SK-N-SH (cell line): ENCODE results near the gene ASTN2. TPM values are rescaled to one million over a fixed set of nuclear protein-coding genes. Genes with fewer than 3 reads are reported as not detected.
"Not testable (repeated sequence)": the region's sequence is repeated elsewhere in the genome, so short reads cannot be mapped to it uniquely, and the experiment has no call there.

Experiments used
- CTCF ChIA-PET: fragments of 300-600, 350-600 bp; formaldehyde crosslinking; extraction: SDS; loops from one replicate; lab custom pipeline; 2021; lab: Yijun Ruan, JAX
- POLR2A ChIA-PET: fragments of 350-600 bp; sonication (Branson Sonifier 250); formaldehyde crosslinking; extraction: SDS; loops from one replicate; lab custom pipeline; 2020; ENCODE audit warnings: antibody characterized with exemption, inconsistent platforms; lab: Yijun Ruan, JAX
- DNase-seq: peaks from one replicate; pipeline ENCODE4 v3.0.0; 2012
- H2AFZ ChIP-seq: fragments of 200-600 bp; sonication (generic); 2 replicates; pipeline ENCODE4 v1.8.1; 2016; ENCODE audit warnings: antibody characterized with exemption, mild to moderate bottlenecking, low read depth
- H3F3A ChIP-seq: fragments of 200-600 bp; sonication (generic); replicated peaks from 2 replicates; pipeline ENCODE3; 2016; ENCODE audit warnings: antibody characterized with exemption, mild to moderate bottlenecking; ENCODE audit not compliant: insufficient read depth
- H3K27ac ChIP-seq, 2 experiments: fragments of 200-500 bp in 1 of 2; fragments of 200-600 bp in 1 of 2; sonication (Bioruptor generic) in 1 of 2; sonication (generic), shearing (Covaris generic) in 1 of 2; 2 replicates each; pipeline versions ENCODE4 v1.5.1 to v1.6.1; 2014 to 2016; ENCODE audit warnings: low read depth in 2 of 2, inconsistent platforms in 1 of 2, low read length in 1 of 2, mild to moderate bottlenecking in 1 of 2, mixed read lengths in 1 of 2
- H3K27me3 ChIP-seq: fragments of 200-600 bp; sonication (generic), shearing (Covaris generic); 2 replicates; pipeline ENCODE4 v1.6.1; 2016; ENCODE audit warnings: mixed run types; ENCODE audit not compliant: insufficient read depth
- H3K36me3 ChIP-seq, 2 experiments: fragments of 200-500 bp in 1 of 2; fragments of 200-600 bp in 1 of 2; sonication (Bioruptor generic) in 1 of 2; sonication (generic) in 1 of 2; replicated peaks in 1 of 2; 2 replicates each; pipeline versions ENCODE3 to v1.5.1; 2014 to 2016; ENCODE audit warnings: low read length in 1 of 2, mild to moderate bottlenecking in 1 of 2; ENCODE audit not compliant: insufficient read depth in 2 of 2, control insufficient read depth in 1 of 2
- H3K4me1 ChIP-seq, 2 experiments: fragments of 200-500 bp in 1 of 2; fragments of 200-600 bp in 1 of 2; sonication (Bioruptor generic) in 1 of 2; sonication (generic), shearing (Covaris generic) in 1 of 2; 2 replicates each; pipeline versions ENCODE4 v1.5.1 to v1.6.1; 2014 to 2016; ENCODE audit warnings: low read depth in 1 of 2, low read length in 1 of 2, mixed run types in 1 of 2; ENCODE audit not compliant: insufficient read depth in 2 of 2, control insufficient read depth in 1 of 2
- H3K4me2 ChIP-seq: fragments of 200-600 bp; sonication (generic), shearing (Covaris generic); 2 replicates; pipeline ENCODE4 v1.6.1; 2017; ENCODE audit warnings: mixed run types
- H3K4me3 ChIP-seq, 2 experiments: fragments of 200-500 bp in 1 of 2; fragments of 200-600 bp in 1 of 2; sonication (Bioruptor generic) in 1 of 2; sonication (generic), shearing (Covaris generic) in 1 of 2; 2 replicates each; pipeline versions ENCODE4 v1.5.1 to v1.8.1; 2014 to 2016; ENCODE audit warnings: low read depth in 2 of 2, inconsistent platforms in 1 of 2, low read length in 1 of 2, mild to moderate bottlenecking in 1 of 2, mixed read lengths in 1 of 2, moderate library complexity in 1 of 2
- H3K79me2 ChIP-seq: fragments of 200-600 bp; sonication (generic); 2 replicates; pipeline ENCODE4 v1.8.1; 2017; ENCODE audit warnings: mild to moderate bottlenecking; ENCODE audit not compliant: insufficient read depth
- H3K9ac ChIP-seq: fragments of 200-600 bp; sonication (generic); 2 replicates; pipeline ENCODE4 v1.6.1; 2017; ENCODE audit warnings: mixed run types
- H3K9me2 ChIP-seq: fragments of 200-600 bp; sonication (generic); 2 replicates; pipeline ENCODE4 v1.6.1; 2017; ENCODE audit warnings: mixed run types
- H3K9me3 ChIP-seq: fragments of 200-600 bp; sonication (generic); 2 replicates; pipeline ENCODE4 v1.6.1; 2017; ENCODE audit warnings: mixed run types, mild to moderate bottlenecking, moderate library complexity
- H4K20me1 ChIP-seq: fragments of 200-600 bp; sonication (generic); 2 replicates; pipeline ENCODE4 v1.6.1; 2017; ENCODE audit warnings: mild to moderate bottlenecking, mixed run types; ENCODE audit not compliant: insufficient read depth
- CHD2 ChIP-seq: fragments of 150-350 bp; IDR thresholded peaks from 2 replicates; pipeline ENCODE4 v1.6.1; 2018; ENCODE audit warnings: low read length; ENCODE audit not compliant: partially characterized antibody
- EP300 ChIP-seq, 2 experiments: IDR thresholded peaks; 2 replicates each; pipeline versions ENCODE4 v1.4.0 to v1.6.1; 2012; ENCODE audit warnings: borderline replicate concordance in 1 of 2, low read depth in 1 of 2, low read length in 1 of 2
- EZH2phosphoT487 ChIP-seq: fragments of 200-600 bp; sonication (generic); IDR thresholded peaks from 2 replicates; pipeline ENCODE4 v1.6.1; 2017; ENCODE audit warnings: low read depth, mixed run types, mild to moderate bottlenecking, antibody characterized with exemption, moderate library complexity, borderline replicate concordance
- FOXJ3 ChIP-seq: sonication (generic); formaldehyde crosslinking; IDR thresholded peaks from 2 replicates; pipeline ENCODE4 v1.5.1; 2020; ENCODE audit warnings: mild to moderate bottlenecking, missing genetic modification reagents
- MAX ChIP-seq: IDR thresholded peaks from 2 replicates; pipeline ENCODE4 v1.4.0; 2012; ENCODE audit warnings: low read depth
- MEF2A ChIP-seq: IDR thresholded peaks from 2 replicates; pipeline ENCODE4 v1.4.0; 2012; ENCODE audit warnings: low read depth, borderline replicate concordance
- NFIC ChIP-seq: IDR thresholded peaks from 2 replicates; pipeline ENCODE4 v1.4.0; 2012; ENCODE audit warnings: borderline replicate concordance
- PBX3 ChIP-seq: IDR thresholded peaks from 2 replicates; pipeline ENCODE4; 2012
- RCOR1 ChIP-seq: fragments of 150-350 bp; IDR thresholded peaks from 2 replicates; pipeline ENCODE4 v1.6.1; 2017; ENCODE audit warnings: antibody characterized with exemption, low read length
- USF2 ChIP-seq: fragments of 150-350 bp; IDR thresholded peaks from 2 replicates; pipeline ENCODE4 v1.6.1; 2017; ENCODE audit warnings: antibody characterized with exemption, low read length, low read depth, borderline replicate concordance
- YY1 ChIP-seq: IDR thresholded peaks from 2 replicates; pipeline ENCODE4 v1.4.0; 2012; ENCODE audit warnings: low read depth, mild to moderate bottlenecking
- WGBS: methylation state at CpG from one replicate; pipeline ENCODE4 v1.1.6; 2017; ENCODE audit warnings: low lambda C conversion rate; 5-methylcytosine and 5-hydroxymethylcytosine counted together
- polyA plus RNA-seq, 3 experiments: library from polyadenylated mRNA; depleted of rRNA; stranded (reverse); fragments of >200 nt; gene quantifications; 2 replicates each; pipeline ENCODE4 v1.2.3, GENCODE V29; 2012
- TF ChIP-seq, protein P1 (sequence below): fragments of 150-350 bp; IDR thresholded peaks from 2 replicates; pipeline ENCODE4 v1.6.1; 2016; ENCODE audit warnings: mild to moderate bottlenecking, low read depth, low read length

The ASTN2 gene
- polyA plus RNA-seq, 1 of the 3 experiments (the other 2 are of a cell fraction), result 6.6 TPM

GRCh38 chr9:116837018-116837989 lies 577.6 kb downstream of the ASTN2 start:
- TF ChIP-seq NFIC (no peak), USF2 (no peak)
- TF ChIP-seq, all 33 proteins: peak for 0
- Histone ChIP-seq H3K27me3 (no peaks in the 10 kb centered on the region), H3K4me3 (no peak overlapping the region), H3F3A (no peaks in the 10 kb centered on the region), H3K27ac (no peak overlapping the region; a peak in 1 of 4 replicates), H3K79me2 (no peaks in the 10 kb centered on the region), H3K9me3 (no peaks in the 10 kb centered on the region), H3K4me1 (no peaks in the 10 kb centered on the region), H4K20me1 (no peaks in the 10 kb centered on the region), H3K4me2 (no peak overlapping the region), H3K9me2 (no peaks in the 10 kb centered on the region), H2AFZ (no peak overlapping the region), H3K36me3 (no peaks in the 10 kb centered on the region), H3K9ac (no peak overlapping the region)
- ChIA-PET POLR2A (no interaction called here), CTCF (interaction anchor here (1.9 kb wide), 1 partner anchor 100 kb away, joined by 7 read pairs; no protein-coding TSS in a partner anchor)
- DNase-seq, result no peak
- 37% methylated on average over 5 of the region's 5 CpGs for WGBS

GRCh38 chr9:116830321-116830720 lies 584.5 kb downstream of the ASTN2 start:
- DNase-seq, POLR2A ChIA-PET, H3K9ac ChIP-seq, H3K4me2 ChIP-seq, H4K20me1 ChIP-seq, H3K4me1 ChIP-seq, H3K36me3 ChIP-seq, H2AFZ ChIP-seq, H3K9me2 ChIP-seq, H3K9me3 ChIP-seq, H3F3A ChIP-seq, CTCF ChIA-PET, H3K27me3 ChIP-seq, H3K27ac ChIP-seq, H3K79me2 ChIP-seq, H3K4me3 ChIP-seq: not testable (repeated sequence)
- 85% methylated on average over 2 of the region's 2 CpGs for WGBS

GRCh38 chr9:116821633-116822229 lies 593.1 kb downstream of the ASTN2 start:
- no peak for DNase-seq
- CTCF ChIA-PET, result interaction anchor here (1.2 to 2.7 kb wide), 2 partner anchors 19 to 85 kb away, joined by 5 to 7 read pairs; no protein-coding TSS in a partner anchor
- Histone ChIP-seq H3K4me3 (no peak overlapping the region), H4K20me1 (no peaks in the 10 kb centered on the region), H3K27ac (no peak overlapping the region; a peak in 1 of 4 replicates), H2AFZ (no peak overlapping the region), H3K4me2 (no peak overlapping the region), H3F3A (no peaks in the 10 kb centered on the region), H3K9me3 (no peaks in the 10 kb centered on the region), H3K27me3 (no peaks in the 10 kb centered on the region), H3K9ac (no peak overlapping the region), H3K4me1 (no peaks in the 10 kb centered on the region; a peak in 1 of 4 replicates), H3K36me3 (no peaks in the 10 kb centered on the region), H3K79me2 (no peaks in the 10 kb centered on the region), H3K9me2 (no peaks in the 10 kb centered on the region)
- WGBS, result 57% methylated on average over 6 of the region's 6 CpGs
- POLR2A ChIA-PET, result no interaction called here
- TF ChIP-seq EP300 (IDR thresholded peaks at IDR 0.05; ENCODE audit: borderline replicate concordance in 1 of 2, low read depth in 1 of 2, low read length in 1 of 2), result no peak
- TF ChIP-seq, protein P1, sequence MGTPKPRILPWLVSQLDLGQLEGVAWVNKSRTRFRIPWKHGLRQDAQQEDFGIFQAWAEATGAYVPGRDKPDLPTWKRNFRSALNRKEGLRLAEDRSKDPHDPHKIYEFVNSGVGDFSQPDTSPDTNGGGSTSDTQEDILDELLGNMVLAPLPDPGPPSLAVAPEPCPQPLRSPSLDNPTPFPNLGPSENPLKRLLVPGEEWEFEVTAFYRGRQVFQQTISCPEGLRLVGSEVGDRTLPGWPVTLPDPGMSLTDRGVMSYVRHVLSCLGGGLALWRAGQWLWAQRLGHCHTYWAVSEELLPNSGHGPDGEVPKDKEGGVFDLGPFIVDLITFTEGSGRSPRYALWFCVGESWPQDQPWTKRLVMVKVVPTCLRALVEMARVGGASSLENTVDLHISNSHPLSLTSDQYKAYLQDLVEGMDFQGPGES, result no peak
- no peak for TF ChIP-seq FOXJ3
- no peak for TF ChIP-seq RCOR1
- no peak for TF ChIP-seq USF2
- no peak for TF ChIP-seq YY1
- TF ChIP-seq MAX, result no peak
- TF ChIP-seq CHD2, result no peak
- no peak for TF ChIP-seq EZH2phosphoT487
- no peak for TF ChIP-seq PBX3
- TF ChIP-seq MEF2A, result no peak
